Peyer's patch (tissue), 4 donors: ENCODE measurements around the gene C1orf167. TPM values are rescaled to one million over a fixed set of nuclear protein-coding genes. Genes with fewer than 3 reads are reported as not detected.

Experiments
- DNase-seq, 3 donors: peaks; one replicate each; pipeline ENCODE4 v3.0.0-alpha.2; 2017 to 2019
- H3K27ac ChIP-seq, 4 donors: fragments of 200-600 bp; sonication (generic); one replicate each; pipeline ENCODE4 v1.5.1; 2016 to 2019
- H3K27me3 ChIP-seq, 2 donors: fragments of 200-600 bp; sonication (generic); one replicate each; pipeline ENCODE4 v1.5.1; 2019
- H3K36me3 ChIP-seq, 3 donors: fragments of 200-600 bp; sonication (generic); one replicate each; pipeline ENCODE4 v1.5.1; 2016 to 2019
- H3K4me1 ChIP-seq, 4 donors: fragments of 200-600 bp; sonication (generic); one replicate each; pipeline ENCODE4 v1.5.1; 2016 to 2019
- H3K4me3 ChIP-seq, 4 donors: fragments of 200-600 bp; sonication (generic); 1 replicate in 3 of 4; 2 replicates in 1 of 4; pipeline ENCODE4 v1.5.1; 2016 to 2019; ENCODE audit warnings: mild to moderate bottlenecking in 1 of 4
- H3K9me3 ChIP-seq, 4 donors: fragments of 200-600 bp; sonication (generic); one replicate each; pipeline ENCODE4 v1.5.1; 2016 to 2019; ENCODE audit warnings: mild to moderate bottlenecking in 1 of 4
- POLR2A ChIP-seq, 2 donors: fragments of 450-650 bp; IDR thresholded peaks; one replicate each; pipeline ENCODE4 v1.5.1; 2017; ENCODE audit warnings: antibody characterized with exemption in 2 of 2, mild to moderate bottlenecking in 2 of 2, moderate library complexity in 2 of 2
- total RNA-seq, 4 donors: library from RNA; depleted of rRNA; stranded (reverse); fragments of >200 nt; gene quantifications; one replicate each; pipeline ENCODE4 v1.1.0, GENCODE V29; 2016
- TF ChIP-seq, protein P1 (sequence below), 6 experiments: fragments of 450-650 bp in 4 of 6; fragments of 200-600 bp in 2 of 6; sonication (generic) in 1 of 6; IDR thresholded peaks; one replicate each; pipeline ENCODE4 v1.5.1; 2017 to 2019; ENCODE audit warnings: antibody characterized with exemption in 6 of 6, mild to moderate bottlenecking in 3 of 6, moderate library complexity in 1 of 6

Gene C1orf167
- total RNA-seq, 4 donors from 2014 or later, result not detected

DNA sequence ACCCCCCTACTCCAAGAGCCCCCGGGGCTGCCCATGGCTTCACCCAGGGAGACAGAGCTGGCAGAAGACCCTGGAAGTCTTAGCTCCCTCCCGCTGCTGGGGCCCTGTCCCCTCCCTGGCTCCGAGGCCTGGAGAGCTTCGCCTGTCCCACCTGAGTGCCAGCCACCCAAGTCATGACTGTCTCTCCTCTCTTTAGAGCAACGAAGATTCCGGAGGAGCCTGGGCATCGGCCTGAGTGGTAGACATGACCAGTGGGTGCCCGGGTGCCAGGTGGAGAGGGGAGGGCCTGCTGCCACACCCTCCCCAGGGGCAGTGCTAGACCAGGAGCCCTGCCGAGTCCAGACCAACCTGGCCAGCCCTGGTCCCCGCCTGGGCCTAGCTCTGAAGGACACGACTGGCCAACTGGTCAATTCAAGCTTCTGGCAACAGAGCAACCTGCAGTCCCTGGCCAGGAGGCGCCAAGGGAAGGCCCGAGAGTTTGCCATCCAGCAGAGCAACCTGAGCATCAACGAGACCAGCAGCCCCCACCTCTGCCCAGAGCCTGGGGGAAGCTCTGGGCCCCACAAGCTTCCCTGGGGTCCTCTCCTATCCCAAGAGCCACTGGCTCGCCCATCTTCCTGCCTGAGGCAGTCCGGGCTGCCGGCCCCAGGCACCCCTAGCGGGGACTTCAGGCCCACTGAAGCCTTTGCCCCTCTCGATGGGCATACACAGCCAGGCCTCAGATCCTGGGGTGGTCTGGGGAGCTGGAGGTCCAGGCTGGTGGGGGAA, 3.9 kb downstream of the C1orf167 start:
- Histone ChIP-seq H3K27ac (no peak overlapping the region), H3K36me3 (no peaks in the 10 kb centered on the region), H3K27me3 (peaks cover 0 to 7% of the 10 kb centered on the region in 2 donors), H3K9me3 (no peaks in the 10 kb centered on the region), H3K4me1 (no peaks in the 10 kb centered on the region), H3K4me3 (no peak overlapping the region)
- no peak for TF ChIP-seq POLR2A (IDR thresholded peaks at IDR 0.05)
- TF ChIP-seq, protein P1, sequence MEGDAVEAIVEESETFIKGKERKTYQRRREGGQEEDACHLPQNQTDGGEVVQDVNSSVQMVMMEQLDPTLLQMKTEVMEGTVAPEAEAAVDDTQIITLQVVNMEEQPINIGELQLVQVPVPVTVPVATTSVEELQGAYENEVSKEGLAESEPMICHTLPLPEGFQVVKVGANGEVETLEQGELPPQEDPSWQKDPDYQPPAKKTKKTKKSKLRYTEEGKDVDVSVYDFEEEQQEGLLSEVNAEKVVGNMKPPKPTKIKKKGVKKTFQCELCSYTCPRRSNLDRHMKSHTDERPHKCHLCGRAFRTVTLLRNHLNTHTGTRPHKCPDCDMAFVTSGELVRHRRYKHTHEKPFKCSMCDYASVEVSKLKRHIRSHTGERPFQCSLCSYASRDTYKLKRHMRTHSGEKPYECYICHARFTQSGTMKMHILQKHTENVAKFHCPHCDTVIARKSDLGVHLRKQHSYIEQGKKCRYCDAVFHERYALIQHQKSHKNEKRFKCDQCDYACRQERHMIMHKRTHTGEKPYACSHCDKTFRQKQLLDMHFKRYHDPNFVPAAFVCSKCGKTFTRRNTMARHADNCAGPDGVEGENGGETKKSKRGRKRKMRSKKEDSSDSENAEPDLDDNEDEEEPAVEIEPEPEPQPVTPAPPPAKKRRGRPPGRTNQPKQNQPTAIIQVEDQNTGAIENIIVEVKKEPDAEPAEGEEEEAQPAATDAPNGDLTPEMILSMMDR (IDR thresholded peaks at IDR 0.05), result no peak
- DNase-seq, result no peak

DNA sequence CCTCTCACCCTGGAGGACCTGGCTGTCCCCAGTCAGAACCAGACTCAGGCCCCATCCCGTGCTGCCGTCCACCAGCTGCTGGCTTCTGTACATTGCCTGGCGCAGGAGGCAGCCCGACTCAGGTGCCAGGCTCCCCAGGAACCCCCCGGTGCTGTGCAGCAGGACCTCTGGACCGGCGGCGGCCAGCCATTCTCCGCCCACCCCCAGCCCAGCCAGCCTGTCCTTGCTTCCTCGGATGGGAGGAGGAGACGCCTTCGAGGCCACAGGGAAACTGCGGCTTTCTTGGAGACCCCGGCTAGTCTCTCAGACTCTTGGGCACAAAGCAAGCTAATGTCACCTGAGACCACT, 4.4 kb downstream of the C1orf167 start:
- DNase-seq, result no peak
- Histone ChIP-seq H3K36me3 (no peaks in the 10 kb centered on the region), H3K4me1 (no peaks in the 10 kb centered on the region)

DNA sequence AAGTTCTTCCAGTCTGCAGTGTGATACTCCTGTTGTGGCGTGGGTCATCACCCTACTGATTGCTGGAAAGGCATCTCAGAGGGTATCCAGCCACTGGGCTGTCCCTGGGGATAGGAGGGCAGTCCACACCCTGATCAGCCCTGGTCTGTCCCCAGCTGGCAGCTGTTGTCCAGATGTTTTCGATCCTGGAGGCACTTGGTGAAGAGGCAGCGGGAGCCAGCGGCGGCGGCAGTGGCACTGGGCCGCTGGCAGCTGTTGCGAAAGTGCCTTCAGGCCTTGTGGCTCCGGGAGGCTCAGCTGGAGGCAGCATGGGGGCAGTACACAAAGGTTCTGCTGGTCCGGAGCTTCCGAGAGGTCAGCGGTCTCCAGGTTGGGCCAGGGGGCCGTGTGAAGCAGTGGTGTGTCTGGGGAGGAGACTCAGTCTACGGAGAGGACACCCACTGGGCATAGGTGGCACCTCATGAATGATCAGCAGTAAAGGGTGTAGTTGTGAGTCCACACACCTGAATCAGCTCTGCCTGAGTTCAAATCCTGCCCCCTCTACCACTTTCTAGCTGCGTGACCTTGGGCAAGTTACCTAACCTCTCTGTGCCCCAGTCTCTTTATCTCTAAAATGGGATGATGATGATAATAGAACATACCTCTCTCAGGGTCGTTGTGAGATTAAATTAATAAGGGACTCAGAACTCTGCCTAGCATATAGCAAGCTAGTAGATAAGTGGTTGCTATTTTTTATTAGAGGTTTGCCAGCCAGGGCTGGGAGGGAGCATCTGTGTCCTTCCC, 6.1 kb downstream of the C1orf167 start:
- Histone ChIP-seq H3K9me3 (no peaks in the 10 kb centered on the region), H3K27me3 (no peaks in the 10 kb centered on the region), H3K4me1 (no peaks in the 10 kb centered on the region), H3K27ac (no peak overlapping the region), H3K36me3 (no peaks in the 10 kb centered on the region), H3K4me3 (no peak overlapping the region)
- no peak for TF ChIP-seq POLR2A (IDR thresholded peaks at IDR 0.05)
- TF ChIP-seq, protein P1 (IDR thresholded peaks at IDR 0.05), result no peak
- DNase-seq, result no peak

More for the DNA sequence above, 4.4 kb downstream of the C1orf167 start:
- TF ChIP-seq, protein P1 (IDR thresholded peaks at IDR 0.05), result no peak
- TF ChIP-seq POLR2A (IDR thresholded peaks at IDR 0.05), result no peak
- H3K4me3 ChIP-seq, result no peak overlapping the region
- H3K9me3 ChIP-seq, result no peaks in the 10 kb centered on the region
- H3K27me3 ChIP-seq, result peaks cover 0 to 5% of the 10 kb centered on the region in 2 donors
- no peak overlapping the region for H3K27ac ChIP-seq

DNA sequence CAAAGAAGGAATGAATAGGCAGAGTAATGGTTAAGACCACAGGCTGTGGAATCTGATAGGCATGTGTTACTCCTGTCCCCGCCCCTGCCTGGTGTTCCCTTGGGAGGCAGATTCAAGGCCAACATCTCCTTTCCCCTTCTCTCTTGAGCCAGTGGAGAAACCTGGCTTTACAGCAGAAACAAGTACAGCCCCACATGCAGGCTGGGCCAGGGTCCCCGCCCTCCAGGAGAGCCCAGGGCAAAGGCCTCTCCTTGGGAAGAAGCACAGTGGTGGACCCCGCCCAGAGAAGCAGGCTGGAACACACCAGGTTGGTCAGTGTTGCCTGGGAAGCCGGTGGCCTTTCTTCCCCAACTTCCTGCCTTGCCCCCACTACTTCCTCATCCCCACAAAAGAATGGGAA, 6.8 kb downstream of the C1orf167 start:
- no peaks in the 10 kb centered on the region for H3K36me3 ChIP-seq
- DNase-seq, result no peak
- TF ChIP-seq, protein P1 (IDR thresholded peaks at IDR 0.05), result no peak
- TF ChIP-seq POLR2A (IDR thresholded peaks at IDR 0.05), result no peak

DNA sequence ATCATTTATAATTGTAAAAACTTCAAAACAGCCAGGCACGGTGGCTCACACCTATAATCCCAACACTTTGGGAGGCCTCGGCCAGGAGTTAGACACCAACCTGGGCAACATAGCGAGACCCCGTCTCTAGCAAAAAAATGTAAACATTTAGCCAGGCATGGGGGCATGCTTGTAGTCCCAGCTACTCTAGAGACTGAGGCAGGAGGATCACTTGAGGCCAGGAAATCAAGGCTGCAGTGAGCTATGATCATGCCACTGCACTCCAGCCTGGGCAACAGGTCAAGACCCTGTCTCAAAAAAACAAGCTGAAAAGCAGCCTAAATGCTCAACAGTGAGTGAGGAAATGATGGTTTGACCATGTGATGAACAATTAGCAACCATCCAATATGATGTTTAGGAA, 7.3 kb downstream of the C1orf167 start:
- Histone ChIP-seq H3K36me3 (no peaks in the 10 kb centered on the region), H3K9me3 (no peaks in the 10 kb centered on the region), H3K4me1 (no peaks in the 10 kb centered on the region), H3K27ac (no peak overlapping the region), H3K4me3 (no peak overlapping the region), H3K27me3 (no peaks in the 10 kb centered on the region)
- TF ChIP-seq POLR2A (IDR thresholded peaks at IDR 0.05), result no peak
- TF ChIP-seq, protein P1 (IDR thresholded peaks at IDR 0.05), result no peak
- no peak for DNase-seq

More for the DNA sequence above, 6.8 kb downstream of the C1orf167 start:
- Histone ChIP-seq H3K27me3 (no peaks in the 10 kb centered on the region), H3K4me1 (no peaks in the 10 kb centered on the region), H3K4me3 (no peak overlapping the region), H3K27ac (no peak overlapping the region), H3K9me3 (no peaks in the 10 kb centered on the region)
